ENCODE data around the gene SPECC1. TPM values are rescaled to one million over a fixed set of nuclear protein-coding genes. Genes with fewer than 3 reads are reported as not detected.

Gene SPECC1
- polyA plus RNA-seq, 1 experiment = 56.4 TPM

GRCh38 chr17:20273741-20274500, 264.8 kb downstream of the SPECC1 start:
- POLR2A ChIA-PET = no interaction called here
- Histone ChIP-seq H3K4me3 (ENCODE audit: low read depth, low read length) (no peak overlapping the region), H3K27ac (ENCODE audit: low read depth, low read length) (no peak overlapping the region), H3K27me3 (ENCODE audit: control insufficient read depth, insufficient read depth, low read length) (no peaks in the 10 kb centered on the region), H3K9me3 (ENCODE audit: control insufficient read depth, insufficient read depth, low read length) (peaks cover 5% of the 10 kb centered on the region; the same call in 1 of the 2 replicates)
- TF ChIP-seq CTCF (IDR thresholded peaks at IDR 0.05; ENCODE audit: low read depth, low read length) = no peak
- CTCF ChIA-PET = no interaction called here
- DNase-seq (ENCODE audit: low read depth, low spot score) = no peak

- ChIA-PET POLR2A (no interaction called here), CTCF (interaction anchor here (1.2 kb wide), 1 partner anchor 154 kb away, joined by 4 read pairs; no protein-coding TSS in a partner anchor)
- no peak for DNase-seq (ENCODE audit: low read depth, low spot score)
- Histone ChIP-seq H3K27me3 (ENCODE audit: control insufficient read depth, insufficient read depth, low read length) (no peaks in the 10 kb centered on the region), H3K4me3 (ENCODE audit: low read depth, low read length) (no peak overlapping the region), H3K27ac (ENCODE audit: low read depth, low read length) (no peak overlapping the region), H3K9me3 (ENCODE audit: control insufficient read depth, insufficient read depth, low read length) (peaks cover 5% of the 10 kb centered on the region; the same call in 1 of the 2 replicates)
- no peak for TF ChIP-seq CTCF (IDR thresholded peaks at IDR 0.05; ENCODE audit: low read depth, low read length)
These were observed 266.5 kb downstream of the SPECC1 start for GRCh38 chr17:20275653-20276052.

GRCh38 chr17:20276421-20276820, 267.3 kb downstream of the SPECC1 start:
- Histone ChIP-seq H3K27ac (ENCODE audit: low read depth, low read length) (no peak overlapping the region), H3K27me3 (ENCODE audit: control insufficient read depth, insufficient read depth, low read length) (no peaks in the 10 kb centered on the region), H3K4me3 (ENCODE audit: low read depth, low read length) (no peak overlapping the region), H3K9me3 (ENCODE audit: control insufficient read depth, insufficient read depth, low read length) (peaks cover 5% of the 10 kb centered on the region; the same call in 1 of the 2 replicates)
- no peak for TF ChIP-seq CTCF (IDR thresholded peaks at IDR 0.05; ENCODE audit: low read depth, low read length)
- CTCF ChIA-PET = interaction anchor here (1.2 kb wide), 1 partner anchor 154 kb away, joined by 4 read pairs; no protein-coding TSS in a partner anchor
- POLR2A ChIA-PET = no interaction called here
- DNase-seq (ENCODE audit: low read depth, low spot score) = no peak

DNA sequence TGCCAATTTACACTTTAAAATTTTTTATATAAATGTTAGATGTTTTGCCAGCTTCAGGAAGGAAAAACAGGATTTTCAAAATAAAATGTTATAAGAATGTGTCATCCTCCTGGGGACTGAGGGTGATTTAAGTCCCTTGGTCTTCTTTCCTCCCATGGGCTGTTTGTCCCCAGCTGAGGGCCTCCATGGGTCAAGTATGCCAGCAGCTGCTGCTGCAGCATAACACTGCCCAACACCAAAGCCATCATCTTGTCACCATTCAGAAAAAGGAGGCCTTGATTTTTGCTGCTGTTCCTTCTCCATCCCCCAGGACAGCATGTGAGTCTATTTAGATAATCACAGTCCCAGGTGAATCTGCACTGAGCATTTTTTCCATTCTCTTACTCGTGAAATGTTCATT, 269.6 kb downstream of the SPECC1 start:
- no peak overlapping the region for H3K4me3 ChIP-seq (ENCODE audit: low read depth, low read length)
- ChIA-PET POLR2A (no interaction called here), CTCF (no interaction called here)
- H3K9me3 ChIP-seq (ENCODE audit: control insufficient read depth, insufficient read depth, low read length) = no peaks in the 10 kb centered on the region
- no peaks in the 10 kb centered on the region for H3K27me3 ChIP-seq (ENCODE audit: control insufficient read depth, insufficient read depth, low read length)
- TF ChIP-seq CTCF (IDR thresholded peaks at IDR 0.05; ENCODE audit: low read depth, low read length) = no peak
- no peak overlapping the region for H3K27ac ChIP-seq (ENCODE audit: low read depth, low read length)
- DNase-seq (ENCODE audit: low read depth, low spot score) = no peak

- ChIA-PET CTCF (interaction anchor here (0.6 kb wide), 1 partner anchor 425 kb away, joined by 9 read pairs; no protein-coding TSS in a partner anchor), POLR2A (no interaction called here)
- Histone ChIP-seq H3K9me3 (ENCODE audit: control insufficient read depth, insufficient read depth, low read length) (no peaks in the 10 kb centered on the region), H3K27ac (ENCODE audit: low read depth, low read length) (no peak overlapping the region), H3K27me3 (ENCODE audit: control insufficient read depth, insufficient read depth, low read length) (no peaks in the 10 kb centered on the region), H3K4me3 (ENCODE audit: low read depth, low read length) (no peak overlapping the region)
- TF ChIP-seq CTCF (IDR thresholded peaks at IDR 0.05; ENCODE audit: low read depth, low read length) = no peak
- no peak for DNase-seq (ENCODE audit: low read depth, low spot score)
These were observed 270.5 kb downstream of the SPECC1 start for GRCh38 chr17:20279631-20280030.

Measured in AG04450 (cell line).